Activated CD8-positive, alpha-beta memory T cell treated with anti-CD3 and anti-CD28 coated beads for 36 hours (primary cell): ENCODE results near the gene SHC3. TPM values are rescaled to one million over a fixed set of nuclear protein-coding genes. Genes with fewer than 3 reads are reported as not detected.

Experiments
- CTCF ChIA-PET: fragments of 350-600 bp; sonication (Branson Sonifier 250); formaldehyde crosslinking; loops from one replicate; lab custom pipeline; 2021; ENCODE audit warnings: antibody characterized with exemption; lab: Charles Lee
- POLR2A ChIA-PET: fragments of 350-600 bp; sonication (Branson Sonifier 250); formaldehyde crosslinking; loops from one replicate; lab custom pipeline; 2021; ENCODE audit warnings: antibody characterized with exemption; lab: Charles Lee
- total RNA-seq, 2 experiments: library from RNA; stranded (reverse); gene quantifications; one replicate each; pipeline ENCODE4 v1.2.3, GENCODE V29; 2021

SHC3 gene
- total RNA-seq, 2 experiments from 2014 or later, result not detected

- ChIA-PET POLR2A (no interaction called here), CTCF (no interaction called here)
Observed at GRCh38 chr9:88979791-88980190, 198.8 kb downstream of the SHC3 start.

DNA sequence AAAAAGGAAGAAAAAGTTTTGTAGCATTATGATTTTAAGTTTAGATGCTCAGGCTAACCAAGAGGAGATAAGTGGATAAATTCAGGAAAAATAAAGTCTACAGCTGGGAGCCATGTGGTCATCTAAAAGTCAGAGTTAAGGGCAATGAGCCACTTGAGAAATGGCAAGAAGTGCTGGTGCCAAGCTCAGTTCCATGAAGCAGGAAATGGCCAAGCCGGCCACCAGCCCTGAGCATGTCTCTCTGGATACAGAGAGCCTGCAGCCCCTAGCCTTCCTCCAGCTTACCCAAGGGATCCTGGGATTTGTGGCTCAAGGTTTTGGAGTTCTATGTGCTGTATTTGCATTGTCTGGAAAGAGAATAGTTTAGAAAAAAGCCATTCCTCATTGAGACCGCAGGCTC is 199.6 kb downstream of the SHC3 start:
- CTCF ChIA-PET, result no interaction called here
- POLR2A ChIA-PET, result no interaction called here

DNA sequence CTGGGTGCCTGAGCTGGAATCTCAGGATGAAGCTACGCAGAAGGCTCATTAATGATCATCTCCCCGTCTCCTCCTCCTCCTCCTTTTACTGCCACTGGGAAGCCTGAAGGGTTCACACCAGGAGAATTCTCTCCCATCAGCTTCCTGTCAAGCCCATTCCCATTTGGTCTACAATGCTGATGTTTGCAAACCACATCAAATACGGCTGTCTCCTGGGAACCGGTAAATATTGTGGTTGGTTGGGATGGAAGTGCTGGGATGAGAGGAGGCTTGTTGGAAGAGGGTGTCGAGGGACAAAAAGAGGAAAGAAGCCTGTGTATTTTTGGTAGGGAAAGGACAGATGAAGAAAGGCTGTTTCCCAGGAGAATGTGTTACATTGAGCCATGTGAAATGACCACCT is 200.6 kb downstream of the SHC3 start:
- ChIA-PET CTCF (no interaction called here), POLR2A (no interaction called here)

DNA sequence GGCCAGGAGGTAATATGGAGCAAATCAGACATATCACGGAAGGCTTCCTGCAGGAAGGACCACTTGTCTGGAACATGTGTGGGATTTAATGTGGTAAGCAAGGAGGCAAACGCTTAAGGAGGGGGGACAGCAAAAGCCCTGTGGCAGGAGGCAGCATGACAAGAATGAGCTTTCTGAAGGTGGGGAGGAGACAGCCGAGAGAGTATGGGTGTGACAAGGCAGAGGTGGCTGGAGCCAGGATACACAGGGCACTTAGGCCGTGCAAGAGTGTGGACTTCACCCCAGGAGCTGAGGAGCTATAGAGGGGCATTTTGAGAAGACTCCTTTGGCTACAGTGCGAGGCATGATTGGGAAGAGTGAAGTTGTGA is 201.7 kb downstream of the SHC3 start:
- CTCF ChIA-PET, result no interaction called here
- POLR2A ChIA-PET, result no interaction called here

- POLR2A ChIA-PET, result no interaction called here
- CTCF ChIA-PET, result no interaction called here
Observed at GRCh38 chr9:88975966-88976889, 202.4 kb downstream of the SHC3 start.

DNA sequence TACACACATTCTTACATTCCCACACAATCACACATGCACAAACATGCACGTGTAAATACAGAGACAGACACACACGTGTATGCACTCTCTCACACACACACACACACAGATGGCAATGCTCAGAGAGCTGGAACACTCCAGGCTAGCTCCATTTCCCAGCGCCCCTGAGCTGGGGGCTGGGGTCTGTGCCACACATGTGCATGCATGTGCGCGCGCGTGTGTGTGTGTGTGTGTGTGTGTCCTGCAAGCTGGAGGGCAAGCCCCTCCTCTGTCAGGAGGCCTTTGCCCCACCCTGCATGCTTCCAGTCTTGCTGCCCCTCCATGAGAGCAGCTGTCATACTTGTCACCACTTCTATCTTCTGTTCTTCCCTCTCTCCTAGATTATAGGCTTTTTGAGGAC is 204.0 kb downstream of the SHC3 start:
- ChIA-PET CTCF (no interaction called here), POLR2A (interaction anchor here (0.6 kb wide), 1 partner anchor 176 kb away, joined by 3 read pairs; no protein-coding TSS in a partner anchor)

GRCh38 chr9:88973281-88974045 is 205.2 kb downstream of the SHC3 start:
- POLR2A ChIA-PET, result no interaction called here
- CTCF ChIA-PET, result no interaction called here

GRCh38 chr9:88972401-88972800 is 206.2 kb downstream of the SHC3 start:
- POLR2A ChIA-PET, result no interaction called here
- CTCF ChIA-PET, result no interaction called here

- ChIA-PET CTCF (interaction anchor here (0.6 kb wide), 1 partner anchor 256 kb away, joined by 3 read pairs; no protein-coding TSS in a partner anchor), POLR2A (no interaction called here)
Observed at GRCh38 chr9:88971131-88971960, 207.3 kb downstream of the SHC3 start.

DNA sequence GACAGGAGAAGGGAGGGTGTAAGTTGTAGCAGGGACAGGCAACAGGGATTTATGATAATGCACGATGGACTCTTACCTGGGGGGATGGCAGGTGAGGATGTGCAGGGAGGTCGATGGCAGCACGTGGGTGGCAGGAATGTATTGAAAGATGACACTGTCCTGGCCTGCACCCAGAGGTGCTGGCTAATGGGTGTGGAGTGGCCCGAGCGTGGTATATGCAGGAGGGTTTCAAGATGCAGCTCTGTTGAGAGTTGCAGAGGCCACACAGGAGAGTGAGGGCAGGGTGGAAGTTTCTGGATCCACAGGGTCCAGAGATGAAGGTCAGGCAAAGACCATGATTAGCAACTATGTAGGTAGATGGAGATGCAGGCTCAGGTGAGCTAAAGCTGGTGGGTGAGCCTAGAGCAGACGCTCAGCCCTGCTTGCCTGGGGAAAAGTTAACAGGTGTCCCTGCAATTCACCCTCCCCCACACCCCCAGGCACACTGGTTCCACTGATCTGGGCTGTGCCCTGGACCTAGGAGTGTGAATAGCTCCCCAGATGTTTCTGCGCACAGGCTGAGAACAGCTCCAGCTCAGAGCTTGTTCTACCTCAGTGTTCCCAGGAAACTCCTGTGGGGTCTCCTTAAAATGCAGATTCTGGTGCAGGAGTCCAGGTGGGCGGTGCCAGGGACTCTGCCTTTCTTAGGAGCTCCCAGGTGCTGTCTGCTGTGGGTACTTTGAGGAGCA is 208.8 kb downstream of the SHC3 start:
- CTCF ChIA-PET, result no interaction called here
- POLR2A ChIA-PET, result no interaction called here

- POLR2A ChIA-PET, result no interaction called here
- CTCF ChIA-PET, result no interaction called here
Observed at GRCh38 chr9:88968799-88969198, 209.8 kb downstream of the SHC3 start.

GRCh38 chr9:88966894-88967676 is 211.5 kb downstream of the SHC3 start:
- ChIA-PET CTCF (no interaction called here), POLR2A (no interaction called here)

DNA sequence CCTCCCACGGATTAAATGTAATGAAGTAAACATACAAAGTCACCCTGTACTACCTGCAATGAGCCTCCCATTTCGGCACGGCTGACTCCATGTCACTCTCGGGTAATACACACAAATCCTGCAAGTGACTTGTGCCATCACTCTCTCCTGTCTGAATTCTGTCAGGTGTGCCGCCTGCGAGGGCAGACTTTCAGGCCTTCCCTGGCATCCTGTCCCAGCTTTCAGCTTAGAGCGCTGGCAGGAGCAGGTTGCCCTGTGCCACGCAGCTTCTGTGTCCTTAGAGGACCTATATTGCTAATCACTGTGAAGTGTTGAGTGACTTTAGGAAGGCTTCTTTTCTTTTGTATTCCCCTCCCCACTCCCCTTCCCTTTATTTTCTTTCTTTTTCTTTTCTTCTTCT is 213.1 kb downstream of the SHC3 start:
- ChIA-PET CTCF (no interaction called here), POLR2A (no interaction called here)

- ChIA-PET CTCF (no interaction called here), POLR2A (no interaction called here)
Observed at GRCh38 chr9:88960632-88961031, 218.0 kb downstream of the SHC3 start.

DNA sequence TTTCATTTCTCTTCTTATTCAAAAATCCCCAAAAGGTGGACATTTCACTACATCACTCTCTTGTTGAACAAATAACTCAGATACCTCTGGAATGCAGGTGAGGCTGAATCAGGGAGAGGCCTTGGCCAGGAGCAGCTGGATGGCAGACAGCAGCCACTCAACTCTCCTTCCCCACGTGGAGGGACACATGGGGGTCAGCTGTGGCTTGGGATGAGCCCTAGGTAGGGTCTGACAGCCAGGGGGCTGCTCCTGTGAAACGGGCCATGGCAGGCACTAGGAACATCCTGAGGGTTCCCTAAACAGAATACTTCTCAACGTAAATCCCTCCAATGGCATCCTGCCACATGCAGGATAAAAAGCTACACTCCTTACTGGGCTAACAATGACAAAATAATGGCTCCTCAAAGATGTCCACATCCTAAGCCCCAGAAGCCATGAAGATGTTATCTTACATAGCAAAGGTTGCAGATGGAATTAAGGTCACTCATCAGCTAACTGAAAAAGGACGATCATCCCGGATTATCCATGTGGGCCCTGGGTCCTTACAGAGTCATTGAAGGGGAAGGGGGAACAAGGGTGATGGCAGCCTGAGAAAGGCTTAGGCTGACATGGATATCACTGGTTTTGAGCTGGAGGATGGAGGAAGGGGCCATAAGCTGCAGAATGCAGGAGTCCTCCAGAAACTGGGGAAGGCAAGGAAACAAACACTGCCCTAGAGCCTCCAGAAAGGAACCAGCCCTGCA is 218.7 kb downstream of the SHC3 start:
- CTCF ChIA-PET, result no interaction called here
- POLR2A ChIA-PET, result no interaction called here

GRCh38 chr9:88957526-88957925 is 221.1 kb downstream of the SHC3 start:
- CTCF ChIA-PET, result no interaction called here
- POLR2A ChIA-PET, result no interaction called here
